Loucy (cell line): ENCODE data around the gene SLC2A5.

Experiments used
- EZH2phosphoT487 ChIP-seq: fragments of 200-600 bp; IDR thresholded peaks from 2 replicates; pipeline ENCODE4 v1.6.1; 2018; ENCODE audit warnings: antibody characterized with exemption, mild to moderate bottlenecking, moderate library complexity, borderline replicate concordance
- TF ChIP-seq, protein P1 (sequence below): fragments of 200-600 bp; sonication (generic); conservative IDR thresholded peaks from 2 replicates; pipeline ENCODE4 v1.5.1; 2014; ENCODE audit warnings: mild to moderate bottlenecking, antibody characterized with exemption, low read length

- TF ChIP-seq, protein P1, sequence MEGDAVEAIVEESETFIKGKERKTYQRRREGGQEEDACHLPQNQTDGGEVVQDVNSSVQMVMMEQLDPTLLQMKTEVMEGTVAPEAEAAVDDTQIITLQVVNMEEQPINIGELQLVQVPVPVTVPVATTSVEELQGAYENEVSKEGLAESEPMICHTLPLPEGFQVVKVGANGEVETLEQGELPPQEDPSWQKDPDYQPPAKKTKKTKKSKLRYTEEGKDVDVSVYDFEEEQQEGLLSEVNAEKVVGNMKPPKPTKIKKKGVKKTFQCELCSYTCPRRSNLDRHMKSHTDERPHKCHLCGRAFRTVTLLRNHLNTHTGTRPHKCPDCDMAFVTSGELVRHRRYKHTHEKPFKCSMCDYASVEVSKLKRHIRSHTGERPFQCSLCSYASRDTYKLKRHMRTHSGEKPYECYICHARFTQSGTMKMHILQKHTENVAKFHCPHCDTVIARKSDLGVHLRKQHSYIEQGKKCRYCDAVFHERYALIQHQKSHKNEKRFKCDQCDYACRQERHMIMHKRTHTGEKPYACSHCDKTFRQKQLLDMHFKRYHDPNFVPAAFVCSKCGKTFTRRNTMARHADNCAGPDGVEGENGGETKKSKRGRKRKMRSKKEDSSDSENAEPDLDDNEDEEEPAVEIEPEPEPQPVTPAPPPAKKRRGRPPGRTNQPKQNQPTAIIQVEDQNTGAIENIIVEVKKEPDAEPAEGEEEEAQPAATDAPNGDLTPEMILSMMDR = no peak
- TF ChIP-seq EZH2phosphoT487 = no peak
Measured at GRCh38 chr1:9118186-9118585, 48.8 kb upstream of the SLC2A5 start.
